Eye (tissue), 1 donor: Measurements from ENCODE around the gene MYO9A.
"Not testable (repeated sequence)": the region's sequence is repeated elsewhere in the genome, so short reads cannot be mapped to it uniquely, and the experiment has no call there.

Source experiments
- DNase-seq: peaks from one replicate; pipeline ENCODE4 v3.0.0-alpha.2; 2015

Gene MYO9A

GRCh38 chr15:72034859-72035650, 82.9 kb downstream of the MYO9A start:
- no peak for DNase-seq

DNA sequence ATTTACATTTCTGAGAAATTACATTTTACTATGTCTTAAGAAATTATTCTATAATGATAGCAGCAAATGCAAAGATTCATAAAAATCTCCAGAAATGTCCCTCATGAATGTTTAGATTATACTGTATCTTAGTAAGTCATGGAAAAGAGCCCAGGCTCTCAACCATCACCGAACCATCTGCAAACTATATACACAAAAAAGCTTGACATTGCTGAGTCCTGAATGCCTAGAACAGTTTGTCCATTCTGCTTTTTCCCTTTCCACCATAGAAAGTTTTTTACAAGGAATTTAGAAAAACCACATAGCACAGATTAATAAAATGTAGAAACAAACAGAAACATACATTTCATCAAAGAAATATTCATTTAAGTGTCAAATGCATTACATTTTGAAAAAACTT, 83.6 kb downstream of the MYO9A start:
- no peak for DNase-seq

GRCh38 chr15:72033711-72034110, 84.2 kb downstream of the MYO9A start:
- no peak for DNase-seq

GRCh38 chr15:72033285-72033684, 84.7 kb downstream of the MYO9A start:
- no peak for DNase-seq

DNA sequence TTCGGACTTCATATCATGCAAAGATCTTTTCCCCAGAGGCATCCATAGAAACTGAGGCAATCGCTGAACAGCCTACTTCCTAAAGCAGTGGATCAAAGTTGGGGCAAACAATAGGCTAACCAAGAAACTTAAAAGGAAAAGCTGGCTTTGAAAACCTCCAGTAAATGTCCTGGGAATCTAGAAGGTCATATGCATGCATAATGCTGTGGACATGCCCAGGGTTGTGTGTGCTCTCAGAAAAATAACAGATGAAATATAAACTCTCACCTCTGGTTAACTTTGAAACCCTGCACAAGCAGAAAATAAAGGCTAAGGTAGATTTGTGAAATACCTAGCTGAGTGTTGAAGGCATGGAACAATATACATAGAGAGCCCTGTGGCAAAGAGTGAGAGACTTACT, 96.3 kb downstream of the MYO9A start:
- no peak for DNase-seq

- DNase-seq: no peak
Observed at GRCh38 chr15:72020799-72021198, 97.2 kb downstream of the MYO9A start.

DNA sequence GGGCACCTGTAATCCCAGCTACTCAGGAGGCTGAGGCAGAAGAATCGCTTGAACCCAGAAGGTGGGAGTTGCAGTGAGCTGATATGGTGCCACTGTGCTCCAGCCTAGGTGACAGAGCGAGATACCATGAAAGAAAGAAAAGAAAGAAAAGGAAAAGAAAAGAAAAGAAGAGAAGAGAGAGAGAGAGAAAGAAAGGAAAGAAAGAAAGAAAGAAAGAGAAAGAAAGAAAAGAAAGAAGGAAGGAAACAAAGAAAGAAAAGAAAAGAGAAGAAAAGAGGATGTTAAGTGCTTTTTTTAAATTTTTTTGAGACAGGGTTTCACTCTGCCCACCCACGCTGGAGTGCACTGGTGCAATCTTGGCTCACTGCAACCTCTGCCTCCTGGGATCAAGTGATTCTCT, 103.4 kb downstream of the MYO9A start:
- DNase-seq: not testable (repeated sequence)

GRCh38 chr15:72013703-72014102, 104.2 kb downstream of the MYO9A start:
- no peak for DNase-seq

- DNase-seq: no peak
Observed at GRCh38 chr15:72011302-72011942, 106.5 kb downstream of the MYO9A start.

GRCh38 chr15:72009222-72009621, 108.7 kb downstream of the MYO9A start:
- no peak for DNase-seq

GRCh38 chr15:72006382-72006781, 111.6 kb downstream of the MYO9A start:
- DNase-seq: no peak

- no peak for DNase-seq
Observed at GRCh38 chr15:72005483-72005882, 112.5 kb downstream of the MYO9A start.

GRCh38 chr15:71999807-72000206, 118.1 kb downstream of the MYO9A start:
- no peak for DNase-seq

- DNase-seq: not testable (repeated sequence)
Observed at GRCh38 chr15:71998717-71999116, 119.2 kb downstream of the MYO9A start.

DNA sequence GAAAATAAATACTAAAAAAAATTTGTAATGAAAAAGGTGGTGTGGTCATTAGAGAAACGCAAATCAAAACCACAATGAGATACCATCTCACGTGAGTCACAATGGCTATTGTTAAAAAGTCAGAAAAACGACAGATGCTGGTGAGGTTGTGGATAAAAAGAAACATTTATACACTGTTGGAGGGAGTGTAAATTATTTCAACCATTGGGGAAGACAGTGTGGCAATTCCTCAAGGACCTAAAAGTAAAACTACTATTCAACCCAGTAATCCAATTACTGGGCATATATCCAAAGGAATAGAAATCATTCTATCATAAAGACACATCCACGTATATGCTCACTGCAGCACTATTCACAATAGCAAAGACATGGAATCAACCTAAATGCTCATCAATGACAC, 120.3 kb downstream of the MYO9A start:
- DNase-seq: no peak

GRCh38 chr15:71975816-71976150, 142.2 kb downstream of the MYO9A start:
- DNase-seq: no peak

DNA sequence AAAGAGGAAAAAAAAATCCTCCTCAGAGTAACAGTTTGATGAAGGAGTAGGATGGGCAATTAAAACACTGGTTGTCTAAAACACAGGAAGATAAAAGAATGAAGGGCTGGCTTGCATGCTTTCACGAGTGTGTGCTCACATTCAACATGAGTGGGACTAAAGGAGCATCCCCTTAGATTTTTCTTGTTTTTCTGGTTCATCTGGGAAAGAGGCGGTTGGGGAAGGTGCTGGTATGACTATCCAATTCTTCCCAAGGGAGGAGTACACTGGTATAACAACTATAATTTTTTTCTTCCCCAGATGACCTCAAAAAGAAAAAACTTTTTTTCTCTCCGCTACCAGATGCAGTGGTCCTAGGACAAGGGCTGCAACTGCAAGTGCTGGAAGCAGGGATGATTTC, 143.7 kb downstream of the MYO9A start:
- DNase-seq: no peak

GRCh38 chr15:71973366-71973765, 144.6 kb downstream of the MYO9A start:
- no peak for DNase-seq

- no peak for DNase-seq
Observed at GRCh38 chr15:71971905-71972304, 146.0 kb downstream of the MYO9A start.

DNA sequence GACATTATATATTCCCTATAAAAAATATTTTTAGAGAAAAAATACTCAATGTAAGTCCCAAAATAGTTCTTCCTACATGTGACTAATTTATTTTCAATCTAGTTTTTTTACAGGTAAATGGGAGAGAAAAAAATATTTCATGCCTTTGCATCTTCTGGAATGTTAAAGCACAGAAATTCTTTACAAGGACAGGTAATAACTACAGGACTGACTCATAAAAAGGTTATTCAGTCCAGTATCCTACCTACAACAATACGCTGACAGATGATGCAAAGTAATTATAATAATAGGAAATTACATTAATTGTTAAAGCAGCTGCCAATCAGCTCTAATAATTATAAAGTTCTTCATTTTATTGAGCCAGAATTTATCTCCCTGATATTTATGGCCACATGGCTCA, 147.5 kb downstream of the MYO9A start:
- no peak for DNase-seq

DNA sequence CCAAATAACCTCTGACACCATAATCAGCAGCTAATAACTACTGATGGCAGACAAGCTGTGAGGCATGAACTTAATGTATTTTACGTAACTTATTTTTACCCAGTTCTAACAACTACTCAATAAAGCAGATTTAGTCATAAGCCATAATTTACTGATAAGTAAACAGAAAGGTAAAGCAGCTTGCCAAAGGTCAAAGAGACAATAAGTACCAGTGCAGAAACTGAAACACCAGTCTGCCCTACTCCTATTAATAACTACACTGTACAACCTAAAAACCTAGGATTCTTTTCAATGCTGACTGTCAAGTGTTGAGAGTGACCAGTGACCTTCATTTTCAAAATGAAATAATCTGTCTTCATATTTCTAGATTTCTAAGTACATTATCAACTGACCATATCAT, 155.4 kb downstream of the MYO9A start:
- DNase-seq: no peak

DNA sequence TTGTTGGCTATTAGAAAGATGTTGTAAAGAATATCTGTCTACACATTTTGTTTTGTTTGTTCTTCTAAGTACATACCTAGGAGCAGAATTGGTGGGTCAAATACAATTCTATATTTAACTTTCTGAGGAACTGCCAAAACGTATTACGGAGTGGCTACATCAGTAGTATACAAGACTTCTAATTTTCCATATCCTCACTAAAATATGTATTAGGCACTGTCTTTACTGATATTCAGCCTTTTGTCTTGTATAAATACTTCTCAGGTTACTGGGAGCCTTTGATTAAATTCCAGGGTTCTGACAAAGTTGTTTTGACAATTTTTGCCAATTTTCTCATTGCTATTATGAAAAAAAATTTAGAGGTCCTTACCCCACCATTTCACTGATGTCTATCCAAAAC, 160.9 kb downstream of the MYO9A start:
- DNase-seq: no peak

DNA sequence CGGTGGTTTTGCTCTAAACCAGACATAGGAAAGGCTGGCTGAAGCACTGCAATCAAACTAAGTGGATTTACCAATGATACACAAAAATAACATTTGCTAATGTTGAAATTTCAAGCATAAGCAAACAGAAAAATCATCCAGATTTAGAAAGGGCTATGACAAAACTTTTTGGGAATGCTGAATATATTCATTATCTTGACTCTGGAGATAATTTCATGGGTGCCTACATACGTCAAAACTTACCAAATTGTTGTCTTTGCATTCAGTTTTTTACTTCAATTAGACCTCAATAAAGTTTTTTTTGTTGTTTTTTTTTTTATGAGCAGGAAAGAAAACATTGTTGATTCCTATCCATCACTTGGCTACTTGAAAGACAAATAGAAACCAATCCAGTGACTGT, 166.8 kb downstream of the MYO9A start:
- no peak for DNase-seq

DNA sequence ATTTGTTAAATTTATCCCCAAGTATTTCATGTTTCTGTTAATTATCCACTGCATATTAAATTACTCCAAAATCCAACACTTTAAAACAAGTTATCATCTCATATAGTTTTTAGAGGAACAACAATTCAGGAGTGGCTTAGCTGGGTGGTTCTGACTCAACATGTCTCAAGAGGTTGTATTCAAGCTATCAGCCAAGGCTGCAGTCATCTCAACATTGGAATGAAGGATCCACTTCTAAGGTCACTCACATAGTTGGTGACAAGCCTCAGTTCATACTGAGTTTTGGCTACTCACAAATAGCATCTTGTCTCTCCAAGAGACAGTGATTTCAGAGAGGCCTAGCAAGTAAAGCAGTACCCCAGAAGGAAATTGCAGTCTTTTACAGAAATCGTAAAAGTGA, 172.9 kb downstream of the MYO9A start:
- no peak for DNase-seq

- DNase-seq: no peak
Observed at GRCh38 chr15:71943806-71944205, 174.1 kb downstream of the MYO9A start.
